Measurements from ENCODE around the gene ARHGAP18.

The ARHGAP18 gene

GRCh38 chr6:129641344-129641743 lies 68.6 kb downstream of the ARHGAP18 start:
- DNase-seq, result no peak

GRCh38 chr6:129638686-129639085 lies 71.3 kb downstream of the ARHGAP18 start:
- DNase-seq, result no peak

DNA sequence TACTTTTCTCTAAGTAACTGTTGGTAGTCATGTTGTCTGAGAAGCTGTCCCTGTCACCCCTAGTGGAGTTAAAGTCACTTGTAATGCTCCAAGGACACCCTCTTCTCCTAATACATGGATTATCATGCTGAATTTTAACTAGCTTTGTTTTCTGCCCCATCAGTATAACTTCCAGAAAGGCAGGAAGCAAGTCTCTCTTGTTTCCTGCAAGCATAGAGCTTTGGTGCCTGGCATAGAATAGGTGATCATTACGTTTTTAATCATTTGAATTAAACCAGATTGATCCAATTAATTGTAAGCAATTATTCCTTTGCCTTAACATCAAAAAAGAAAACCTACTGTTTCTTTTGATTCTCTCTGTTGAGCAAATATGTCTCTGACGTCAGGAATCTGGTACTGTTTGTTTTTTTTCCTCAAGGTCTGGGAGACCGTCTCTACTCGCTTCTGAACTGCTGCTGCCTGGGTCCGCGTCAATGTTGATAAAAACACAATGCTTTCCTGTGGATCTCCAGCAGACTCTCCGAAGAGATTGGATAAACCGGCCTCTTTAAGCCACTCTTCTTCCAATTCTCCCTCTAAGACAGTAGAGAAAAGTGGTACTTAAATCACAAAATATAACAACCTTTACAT lies 71.8 kb downstream of the ARHGAP18 start:
- no peak for DNase-seq

- DNase-seq, result no peak
These were observed 72.5 kb downstream of the ARHGAP18 start for GRCh38 chr6:129637340-129638054.

- DNase-seq, result no peak
These were observed 74.4 kb downstream of the ARHGAP18 start for GRCh38 chr6:129635396-129636130.

GRCh38 chr6:129634411-129635230 lies 75.4 kb downstream of the ARHGAP18 start:
- no peak for DNase-seq

DNA sequence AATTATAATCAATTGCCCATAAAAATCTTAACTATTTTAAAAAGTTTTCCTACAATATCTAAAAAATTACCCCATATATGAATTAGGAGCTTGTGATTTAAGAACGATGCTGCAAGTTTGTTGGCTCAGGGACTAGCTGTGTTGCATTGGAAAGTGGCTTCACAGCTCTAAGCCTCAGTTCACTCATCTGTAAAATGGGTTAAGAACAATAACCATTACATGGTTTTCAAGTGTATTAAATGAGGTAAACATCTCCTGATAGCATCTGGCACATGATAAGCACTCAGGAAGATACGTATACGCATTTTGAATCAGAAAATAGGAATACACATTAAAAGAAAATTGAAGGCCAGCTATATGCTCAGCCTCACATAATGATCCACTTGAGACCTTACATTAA lies 76.4 kb downstream of the ARHGAP18 start:
- no peak for DNase-seq

- no peak for DNase-seq
These were observed 77.8 kb downstream of the ARHGAP18 start for GRCh38 chr6:129632172-129632613.

GRCh38 chr6:129631070-129631469 lies 78.9 kb downstream of the ARHGAP18 start:
- DNase-seq, result no peak

DNA sequence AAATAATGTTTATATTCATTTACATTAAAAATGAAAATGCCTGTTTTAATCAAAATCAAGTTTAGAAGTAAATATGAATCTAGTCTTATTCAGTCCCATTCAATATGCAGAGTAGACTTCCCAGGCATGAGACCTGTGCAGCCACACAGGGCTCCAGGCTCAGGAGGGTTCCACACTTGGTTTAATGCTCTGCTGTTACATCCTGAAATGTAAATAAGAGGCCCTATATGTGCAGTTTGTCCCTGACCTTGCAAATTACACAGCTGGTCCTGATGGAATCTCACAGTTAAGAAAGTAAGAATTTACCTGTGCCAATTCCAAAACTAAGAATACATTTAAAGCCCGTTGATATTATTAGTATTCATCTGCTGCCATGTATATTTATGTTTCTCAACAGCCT lies 79.4 kb downstream of the ARHGAP18 start:
- no peak for DNase-seq

GRCh38 chr6:129628101-129628815 lies 81.7 kb downstream of the ARHGAP18 start:
- no peak for DNase-seq

DNA sequence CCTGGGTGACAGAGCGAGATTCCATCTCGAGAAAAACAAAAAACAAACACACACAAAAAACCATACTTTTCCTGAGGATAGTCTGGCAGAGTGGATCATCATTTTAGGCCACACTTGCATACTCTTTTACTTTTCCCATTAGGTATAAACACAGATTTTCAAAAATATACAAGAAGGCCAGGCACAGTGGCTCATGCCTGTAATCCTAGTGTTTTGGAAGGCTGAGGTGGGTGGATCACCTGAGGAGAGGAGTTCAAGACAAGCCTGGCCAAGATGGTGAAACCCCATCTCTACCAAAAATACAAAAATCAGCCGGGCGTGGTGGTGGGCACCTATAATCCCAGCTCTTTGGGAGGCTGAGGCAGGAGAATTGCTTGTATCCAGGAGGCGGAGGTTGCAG lies 85.5 kb downstream of the ARHGAP18 start:
- no peak for DNase-seq

GRCh38 chr6:129623008-129623732 lies 86.8 kb downstream of the ARHGAP18 start:
- DNase-seq, result no peak

DNA sequence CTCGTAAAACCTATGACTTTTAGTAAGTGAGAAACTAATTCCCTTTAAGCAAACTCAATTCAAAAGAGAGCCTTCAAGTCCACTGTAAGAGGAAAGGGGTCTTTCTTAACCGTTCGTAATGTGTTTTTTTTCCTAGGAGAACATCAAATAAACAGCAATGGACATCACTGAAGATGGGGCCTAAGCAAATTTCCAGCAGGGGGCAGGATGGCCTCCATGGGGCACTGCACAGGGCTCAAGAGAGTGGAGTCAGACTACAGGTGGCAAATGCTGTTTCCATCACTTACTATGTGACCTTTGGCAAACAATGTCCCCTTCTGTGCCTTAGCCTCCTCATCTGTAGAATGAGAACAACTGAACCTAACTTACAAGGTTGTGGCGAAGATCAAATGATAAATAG lies 88.7 kb downstream of the ARHGAP18 start:
- DNase-seq, result no peak

DNA sequence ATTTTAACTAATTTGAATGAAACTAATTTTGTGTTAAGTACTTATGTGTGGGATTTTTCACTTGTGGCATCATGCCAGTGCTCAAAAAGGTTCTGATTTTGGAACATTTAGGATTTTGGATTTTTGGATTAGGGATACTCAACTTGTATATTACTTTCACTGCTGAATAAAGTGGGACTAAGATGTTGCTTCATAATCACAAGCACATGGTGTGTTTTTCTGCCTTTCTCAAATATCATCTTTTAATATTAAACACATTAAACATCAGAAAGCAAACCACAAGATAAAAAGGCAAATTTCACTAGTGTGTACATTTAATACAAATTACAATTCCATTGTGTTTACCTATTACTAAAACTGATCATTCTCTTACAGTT lies 89.8 kb downstream of the ARHGAP18 start:
- no peak for DNase-seq

DNA sequence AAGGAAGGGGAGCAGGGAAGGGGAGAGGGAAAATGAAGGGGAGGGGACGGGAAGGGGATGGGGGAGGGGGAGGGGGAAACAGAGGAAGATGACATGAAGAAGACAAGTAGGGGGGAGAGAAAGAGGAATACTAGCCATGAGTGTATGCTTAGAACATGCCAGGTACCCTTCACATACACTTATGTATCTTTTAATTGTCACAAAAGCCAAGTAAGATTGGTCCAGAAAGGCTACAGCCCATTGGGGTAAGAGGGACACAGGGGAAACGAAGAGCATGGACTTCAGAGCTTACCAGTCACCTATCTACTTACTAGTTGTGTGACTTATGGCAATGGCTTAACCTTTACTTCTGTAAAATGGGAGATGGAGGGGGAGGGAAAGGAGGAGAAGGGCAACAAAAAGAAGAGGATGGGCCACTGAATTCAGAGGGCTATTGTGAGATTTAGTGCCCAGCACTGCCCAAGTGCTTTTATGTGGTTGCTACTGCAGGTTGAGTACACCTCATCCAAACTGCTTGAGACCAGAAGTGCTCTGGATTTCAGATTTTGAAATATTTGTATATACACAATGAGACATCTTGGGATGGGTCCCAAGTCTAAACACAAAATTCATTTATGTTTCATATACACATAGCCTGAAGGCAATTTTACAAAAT lies 90.3 kb downstream of the ARHGAP18 start:
- no peak for DNase-seq

DNA sequence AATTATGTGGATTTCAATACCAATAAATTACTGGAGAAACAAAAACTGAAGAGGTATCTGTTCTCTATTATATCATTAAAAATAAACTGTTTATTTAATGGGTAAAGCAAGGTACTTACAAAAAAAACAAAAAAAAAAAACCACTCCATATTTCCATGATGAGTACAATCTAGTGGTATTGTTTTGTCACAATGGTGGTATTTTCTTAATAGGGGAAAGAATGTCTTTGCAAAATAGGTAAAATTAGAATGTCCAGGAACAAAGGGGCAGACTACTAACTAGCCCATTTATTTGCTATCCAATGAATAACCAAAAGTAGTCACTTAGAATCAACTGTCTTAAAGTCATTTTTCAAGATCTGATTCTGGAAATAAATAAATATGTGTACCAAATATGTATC lies 92.0 kb downstream of the ARHGAP18 start:
- DNase-seq, result no peak

- no peak for DNase-seq
These were observed 94.5 kb downstream of the ARHGAP18 start for GRCh38 chr6:129615496-129615895.

DNA sequence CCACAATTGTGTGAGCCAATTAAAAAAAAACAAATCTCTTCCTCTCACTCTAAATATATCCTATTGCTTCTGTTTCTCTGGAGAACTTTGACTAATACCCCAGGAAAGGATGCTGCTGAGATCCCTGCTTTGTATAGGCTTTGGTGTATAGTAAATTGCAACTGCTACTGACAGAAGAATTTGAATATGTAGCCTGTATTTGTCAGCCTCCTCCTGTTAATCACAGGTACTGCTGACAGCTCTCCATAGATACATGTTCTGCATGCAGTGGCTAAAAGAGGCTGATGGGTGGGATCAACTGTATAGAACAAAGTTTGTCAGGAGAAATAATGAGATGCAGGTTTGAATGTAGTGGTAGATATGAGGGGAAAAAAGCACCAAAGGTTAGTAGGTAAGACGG lies 95.0 kb downstream of the ARHGAP18 start:
- DNase-seq, result no peak

GRCh38 chr6:129614464-129614863 lies 95.5 kb downstream of the ARHGAP18 start:
- no peak for DNase-seq

DNA sequence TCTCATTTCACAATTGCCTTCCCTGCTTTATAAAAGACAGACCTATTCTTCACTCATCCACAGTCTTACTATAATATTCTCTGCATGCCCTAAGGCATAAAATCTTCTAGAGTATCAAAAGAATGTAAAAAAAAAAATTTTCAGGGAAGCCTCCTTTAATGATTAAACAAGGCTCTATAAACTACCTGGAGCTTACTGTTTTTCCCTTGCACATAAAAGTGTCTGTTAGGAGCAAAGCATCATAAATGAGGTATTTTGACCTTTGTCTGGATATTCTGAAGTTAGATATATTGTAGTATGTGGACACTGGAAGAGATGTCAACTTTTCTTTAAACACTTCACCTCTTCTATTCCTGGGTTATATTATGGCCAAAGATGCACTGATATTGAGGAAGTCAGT lies 97.5 kb downstream of the ARHGAP18 start:
- no peak for DNase-seq

All from activated CD8-positive, alpha-beta memory T cell treated with anti-CD3 and anti-CD28 coated beads for 24 hours (primary cell).